GM15510 (cell line): ENCODE data around the gene TFEB.

Source experiments
- POLR2A ChIP-seq: IDR thresholded peaks from 3 replicates; pipeline ENCODE4 v1.6.1; 2011; ENCODE audit warnings: borderline replicate concordance; ENCODE audit not compliant: insufficient read length; ENCODE audit errors: extremely low read depth

The TFEB gene

GRCh38 chr6:41685641-41686380 lies 49.6 kb downstream of the TFEB start:
- TF ChIP-seq POLR2A: no peak

GRCh38 chr6:41684311-41685180 lies 50.9 kb downstream of the TFEB start:
- no peak for TF ChIP-seq POLR2A

- TF ChIP-seq POLR2A: peak; percentile 27
These were observed 51.7 kb downstream of the TFEB start for GRCh38 chr6:41683523-41684310.

GRCh38 chr6:41683273-41683522 lies 52.2 kb downstream of the TFEB start:
- TF ChIP-seq POLR2A: no peak

GRCh38 chr6:41682497-41683272 lies 52.7 kb downstream of the TFEB start:
- TF ChIP-seq POLR2A: no peak

GRCh38 chr6:41682056-41682477 lies 53.3 kb downstream of the TFEB start:
- no peak for TF ChIP-seq POLR2A

GRCh38 chr6:41680182-41680965 lies 55.0 kb downstream of the TFEB start:
- TF ChIP-seq POLR2A: no peak

GRCh38 chr6:41679696-41680095 lies 55.7 kb downstream of the TFEB start:
- no peak for TF ChIP-seq POLR2A

- TF ChIP-seq POLR2A: no peak
These were observed 56.8 kb downstream of the TFEB start for GRCh38 chr6:41678511-41679084.

- TF ChIP-seq POLR2A: no peak
These were observed 58.1 kb downstream of the TFEB start for GRCh38 chr6:41677124-41677921.

- no peak for TF ChIP-seq POLR2A
These were observed 59.0 kb downstream of the TFEB start for GRCh38 chr6:41676431-41676830.

- TF ChIP-seq POLR2A: no peak
These were observed 59.4 kb downstream of the TFEB start for GRCh38 chr6:41675992-41676391.
